ENCODE results near the gene MMD. TPM values are rescaled to one million over a fixed set of nuclear protein-coding genes. Genes with fewer than 3 reads are reported as not detected.

The MMD gene
- total and polyA plus RNA-seq, 2 of the 13 experiments (the other 11 are each of a cell fraction or from before 2014, with no cell fraction given), result 121 to 225 TPM

DNA sequence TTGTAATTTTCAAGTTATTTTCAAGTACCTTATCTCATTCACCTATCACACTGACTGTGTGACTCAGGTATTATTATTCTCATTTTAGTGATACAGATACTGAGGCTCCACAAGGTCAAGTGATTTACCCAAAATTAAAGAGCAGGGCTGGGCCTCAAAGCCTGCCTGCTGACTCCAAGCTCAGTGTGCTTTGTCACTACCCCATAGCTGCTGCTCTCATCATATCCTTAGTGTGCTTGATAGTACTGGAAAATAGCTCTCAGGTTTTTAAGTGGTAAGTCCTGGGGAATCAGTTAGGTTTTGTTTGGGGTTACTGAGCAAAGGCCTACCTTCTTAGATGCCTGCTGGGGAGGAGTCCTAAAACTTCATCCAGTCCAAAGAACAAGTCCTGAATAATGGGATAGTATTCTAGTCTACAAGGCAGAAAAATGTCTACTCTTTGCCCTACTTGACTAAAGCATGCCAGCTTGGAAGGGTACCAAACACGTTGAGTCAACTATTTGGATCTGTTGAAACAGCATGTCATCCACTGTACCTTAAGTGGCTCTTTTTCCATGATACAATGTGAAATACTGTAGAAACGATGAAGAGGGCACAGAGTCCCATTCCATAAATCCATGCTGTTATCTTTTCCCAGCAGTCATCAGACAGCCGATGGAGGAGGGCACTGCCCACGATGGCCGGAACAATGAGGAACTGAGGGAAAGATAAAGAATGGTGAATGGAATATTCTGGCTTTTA is 10.7 kb downstream of the MMD start (continued):
- no peak for TF ChIP-seq ZSCAN25 (CRISPR knock-in tag; IDR thresholded peaks at IDR 0.05)
- TF ChIP-seq U2AF1 (optimal IDR thresholded peaks at IDR 0.05; ENCODE audit: low read depth, low read length), result no peak
- TF ChIP-seq CBX1 (IDR thresholded peaks at IDR 0.05; ENCODE audit: low read depth), result no peak
- no peak for TF ChIP-seq ZFYVE20 (CRISPR knock-in tag; IDR thresholded peaks at IDR 0.05; ENCODE audit: borderline replicate concordance, low read depth)
- no peak for TF ChIP-seq RBM39 (IDR thresholded peaks at IDR 0.05; ENCODE audit: low read depth, low read length, poor library complexity, severe bottlenecking)
- TF ChIP-seq NKX3-1 (CRISPR knock-in tag; IDR thresholded peaks at IDR 0.05), result no peak
- no peak for TF ChIP-seq SOX6 (IDR thresholded peaks at IDR 0.05)
- TF ChIP-seq SOX6 (CRISPR knock-in tag; IDR thresholded peaks at IDR 0.05), result 0 out of 2 replicates have a peak, but pooled peaks have one; percentile 10
- TF ChIP-seq ZNF414 (CRISPR knock-in tag; IDR thresholded peaks at IDR 0.05), result no peak
- TF ChIP-seq HDAC1 (CRISPR knock-in tag; IDR thresholded peaks at IDR 0.05), result no peak
- TF ChIP-seq, protein P1, sequence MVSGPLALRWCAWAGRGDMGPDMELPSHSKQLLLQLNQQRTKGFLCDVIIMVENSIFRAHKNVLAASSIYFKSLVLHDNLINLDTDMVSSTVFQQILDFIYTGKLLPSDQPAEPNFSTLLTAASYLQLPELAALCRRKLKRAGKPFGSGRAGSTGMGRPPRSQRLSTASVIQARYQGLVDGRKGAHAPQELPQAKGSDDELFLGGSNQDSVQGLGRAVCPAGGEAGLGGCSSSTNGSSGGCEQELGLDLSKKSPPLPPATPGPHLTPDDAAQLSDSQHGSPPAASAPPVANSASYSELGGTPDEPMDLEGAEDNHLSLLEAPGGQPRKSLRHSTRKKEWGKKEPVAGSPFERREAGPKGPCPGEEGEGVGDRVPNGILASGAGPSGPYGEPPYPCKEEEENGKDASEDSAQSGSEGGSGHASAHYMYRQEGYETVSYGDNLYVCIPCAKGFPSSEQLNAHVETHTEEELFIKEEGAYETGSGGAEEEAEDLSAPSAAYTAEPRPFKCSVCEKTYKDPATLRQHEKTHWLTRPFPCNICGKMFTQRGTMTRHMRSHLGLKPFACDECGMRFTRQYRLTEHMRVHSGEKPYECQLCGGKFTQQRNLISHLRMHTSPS (CRISPR knock-in tag; IDR thresholded peaks at IDR 0.05; ENCODE audit: low read depth), result 0 out of 2 replicates have a peak, but pooled peaks have one; percentile 52
- no peak for TF ChIP-seq ZNF431 (CRISPR knock-in tag; IDR thresholded peaks at IDR 0.05; ENCODE audit: borderline replicate concordance, low read depth)
- no peak for TF ChIP-seq ZMYM4 (CRISPR knock-in tag; IDR thresholded peaks at IDR 0.05)
- TF ChIP-seq RBM22 (optimal IDR thresholded peaks at IDR 0.05; ENCODE audit: low read length), result peak; percentile 93
- no peak for TF ChIP-seq TRIM24 (CRISPR knock-in tag; IDR thresholded peaks at IDR 0.05)
- no peak for TF ChIP-seq ZNF720 (CRISPR knock-in tag; IDR thresholded peaks at IDR 0.05)
- TF ChIP-seq ZNF136 (CRISPR knock-in tag; IDR thresholded peaks at IDR 0.05; ENCODE audit: low read depth), result no peak
- no peak for TF ChIP-seq EED (CRISPR knock-in tag; IDR thresholded peaks at IDR 0.05)
- 0 out of 2 replicates have a peak, but pooled peaks have one; percentile 31 for TF ChIP-seq DNMT3B (CRISPR knock-in tag; conservative IDR thresholded peaks at IDR 0.05)
- TF ChIP-seq ZFP36 (IDR thresholded peaks at IDR 0.05; ENCODE audit: borderline replicate concordance, low read depth, low read length, partially characterized antibody), result no peak
- no peak; the same call in 1 of the 2 replicates for TF ChIP-seq ZNF263 (CRISPR knock-in tag; IDR thresholded peaks at IDR 0.05)
- 0 out of 4 replicates have a peak, but pooled peaks of 1 of the 2 experiments have one; percentile 31 for TF ChIP-seq EP300 (IDR thresholded peaks at IDR 0.05; ENCODE audit: low read depth in 2 of 2, low read length in 2 of 2)
- TF ChIP-seq EP300 (CRISPR knock-in tag; IDR thresholded peaks at IDR 0.05; ENCODE audit: borderline replicate concordance), result no peak
- TF ChIP-seq TBX2 (CRISPR knock-in tag; IDR thresholded peaks at IDR 0.05; ENCODE audit: borderline replicate concordance), result no peak
- no peak for TF ChIP-seq NR3C1 (CRISPR knock-in tag; IDR thresholded peaks at IDR 0.05)
- no peak for TF ChIP-seq RNF2 (conservative IDR thresholded peaks at IDR 0.05; ENCODE audit: low read depth)
- TF ChIP-seq, protein P2, sequence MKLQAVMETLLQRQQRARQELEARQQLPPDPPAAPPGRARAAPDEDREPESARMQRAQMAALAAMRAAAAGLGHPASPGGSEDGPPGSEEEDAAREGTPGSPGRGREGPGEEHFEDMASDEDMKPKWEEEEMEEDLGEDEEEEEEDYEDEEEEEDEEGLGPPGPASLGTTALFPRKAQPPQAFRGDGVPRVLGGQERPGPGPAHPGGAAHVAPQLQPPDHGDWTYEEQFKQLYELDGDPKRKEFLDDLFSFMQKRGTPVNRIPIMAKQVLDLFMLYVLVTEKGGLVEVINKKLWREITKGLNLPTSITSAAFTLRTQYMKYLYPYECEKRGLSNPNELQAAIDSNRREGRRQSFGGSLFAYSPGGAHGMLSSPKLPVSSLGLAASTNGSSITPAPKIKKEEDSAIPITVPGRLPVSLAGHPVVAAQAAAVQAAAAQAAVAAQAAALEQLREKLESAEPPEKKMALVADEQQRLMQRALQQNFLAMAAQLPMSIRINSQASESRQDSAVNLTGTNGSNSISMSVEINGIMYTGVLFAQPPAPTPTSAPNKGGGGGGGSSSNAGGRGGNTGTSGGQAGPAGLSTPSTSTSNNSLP (IDR thresholded peaks at IDR 0.05; ENCODE audit: low read depth, low read length), result no peak
- no peak for TF ChIP-seq ELF4 (CRISPR knock-in tag; IDR thresholded peaks at IDR 0.05; ENCODE audit: borderline replicate concordance)
